HG02759 (cell line): ENCODE results near the gene MDK.

Experiments used
- ATAC-seq: cut with Tn5 transposase; IDR thresholded peaks from one replicate; pipeline ENCODE4 v1.9.1; 2021; ENCODE audit warnings: mild to moderate bottlenecking, moderate library complexity; ENCODE audit not compliant: unreplicated experiment

Gene MDK

GRCh38 chr11:46393231-46393616 is 11.8 kb downstream of the MDK start:
- ATAC-seq = no peak

- ATAC-seq = no peak
These were observed 12.3 kb downstream of the MDK start for GRCh38 chr11:46393759-46394158.

GRCh38 chr11:46397526-46397925 is 16.1 kb downstream of the MDK start:
- no peak for ATAC-seq

DNA sequence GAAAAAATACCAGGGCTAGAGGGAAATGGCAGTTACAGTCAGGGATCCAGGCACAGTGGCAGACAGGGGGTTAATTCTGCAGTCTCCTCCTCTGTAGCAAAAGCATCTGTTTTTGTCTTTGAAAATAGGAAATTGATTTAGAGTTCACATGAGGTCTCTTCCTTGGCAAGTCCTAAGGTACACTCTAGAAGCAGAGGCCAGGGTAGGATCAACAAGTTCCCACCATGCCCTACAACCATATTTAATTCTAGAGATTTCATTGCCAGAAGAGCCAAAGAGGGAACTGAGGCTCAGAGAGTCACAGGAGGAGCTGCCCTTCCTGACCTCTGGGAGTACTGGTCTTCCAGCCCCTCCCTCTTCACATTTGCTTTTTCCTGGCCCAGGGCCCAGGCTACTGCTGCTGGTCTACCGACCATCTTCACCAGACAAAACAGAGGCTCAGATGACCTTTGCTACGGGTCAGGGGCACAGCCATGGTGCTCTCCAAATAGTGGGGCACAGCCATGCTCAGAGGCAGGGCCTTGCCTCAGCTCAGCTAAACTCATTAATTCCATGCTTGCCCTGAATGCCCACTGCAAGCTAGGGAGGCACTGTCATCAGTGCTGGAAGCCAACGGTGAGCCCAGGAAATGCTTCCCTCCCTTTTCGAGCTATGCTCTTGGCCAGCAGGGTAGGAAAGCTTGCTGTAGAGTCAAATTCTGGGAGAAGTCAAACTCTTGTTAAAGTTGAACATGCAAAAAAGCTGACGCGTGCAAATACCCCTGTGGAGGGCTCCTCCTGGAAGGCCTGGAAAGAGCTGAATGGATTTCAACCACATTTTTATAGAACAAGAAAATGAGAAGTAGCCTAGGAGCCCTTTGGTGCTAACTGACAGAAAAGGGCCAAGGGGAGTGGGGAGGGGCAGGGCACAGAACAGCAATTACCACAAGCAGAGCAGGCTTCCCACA is 21.8 kb downstream of the MDK start:
- ATAC-seq = no peak

DNA sequence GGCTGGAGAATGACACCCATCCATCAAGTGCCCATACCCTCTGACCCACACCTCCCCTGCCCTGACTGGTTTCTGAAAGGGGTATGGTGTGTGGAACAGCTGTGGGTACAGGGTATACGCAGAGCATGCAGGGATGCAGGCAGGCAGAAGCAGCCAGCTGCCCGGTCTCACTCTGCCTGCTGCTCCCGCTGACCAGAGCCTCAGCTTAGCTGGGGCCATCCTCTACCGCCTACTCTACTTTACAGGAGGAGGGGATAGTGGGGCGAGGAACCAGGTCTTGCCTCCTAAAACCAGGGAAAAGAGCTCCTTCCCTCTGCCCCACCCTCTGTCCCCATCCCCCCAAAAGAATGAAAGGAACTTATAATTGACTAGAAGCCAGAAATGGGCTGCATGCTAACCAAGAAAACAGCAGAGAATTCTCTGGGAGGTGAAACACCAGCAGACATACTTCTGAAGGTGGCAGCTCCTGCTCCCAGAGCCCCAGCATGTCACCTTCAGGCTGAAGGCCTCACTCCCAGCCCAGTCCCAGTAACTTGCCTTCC is 23.1 kb downstream of the MDK start:
- ATAC-seq = no peak

- no peak for ATAC-seq
These were observed 26.2 kb downstream of the MDK start for GRCh38 chr11:46407635-46408034.

GRCh38 chr11:46408407-46408986 is 27.0 kb downstream of the MDK start:
- ATAC-seq = no peak

DNA sequence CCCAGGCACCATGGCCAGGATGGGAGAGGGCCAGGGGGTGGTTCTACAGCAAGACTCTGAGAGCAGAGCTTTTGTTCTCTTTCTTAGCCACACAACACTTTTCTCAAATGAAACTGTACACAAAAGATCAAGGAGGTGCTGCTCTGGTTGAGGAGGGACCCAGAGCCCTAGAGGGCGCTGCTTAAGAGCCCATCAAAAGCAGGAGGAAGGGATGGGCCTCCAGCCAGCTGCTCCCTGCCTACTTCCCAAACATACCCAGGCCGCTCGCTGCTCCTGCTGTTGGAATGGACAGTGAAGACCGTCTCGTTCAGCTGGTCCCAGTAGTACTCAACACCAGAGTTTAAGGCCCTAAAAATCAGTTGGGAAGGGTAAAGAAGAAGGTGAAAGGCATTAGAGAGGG is 28.6 kb downstream of the MDK start:
- no peak for ATAC-seq

DNA sequence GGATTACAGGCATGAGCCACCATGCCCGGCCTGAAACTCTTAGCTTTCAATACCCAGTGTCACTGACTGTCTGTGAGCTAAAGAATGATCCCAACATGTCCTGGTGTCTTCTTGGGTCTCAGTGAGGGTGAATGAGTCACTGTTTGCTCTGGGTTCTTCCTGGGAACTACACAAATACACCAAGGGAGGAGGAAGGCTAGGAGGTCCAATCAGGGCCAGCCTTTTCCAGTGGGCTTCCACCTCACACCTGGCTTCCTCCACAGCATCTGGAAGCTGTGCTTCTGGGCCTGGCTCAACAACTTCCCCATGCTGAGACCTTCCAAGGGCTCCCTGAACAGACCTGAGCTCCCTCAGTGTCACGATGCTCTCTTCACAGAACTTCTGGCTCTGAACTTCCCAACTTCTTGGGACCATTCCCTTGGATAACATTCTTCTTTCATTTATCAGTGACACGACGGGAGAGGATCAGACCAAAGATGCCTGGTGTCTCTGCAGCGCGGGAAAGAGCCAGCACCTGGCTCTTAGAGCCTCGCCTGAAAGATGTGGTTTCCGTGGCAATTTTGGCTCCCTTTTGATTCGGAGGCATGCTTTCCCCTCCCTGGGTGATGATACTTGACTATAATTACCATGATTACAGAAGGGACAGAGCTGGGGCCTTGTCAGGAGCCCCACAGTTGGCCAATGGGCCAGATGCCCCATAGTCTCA is 32.4 kb downstream of the MDK start:
- ATAC-seq = no peak

DNA sequence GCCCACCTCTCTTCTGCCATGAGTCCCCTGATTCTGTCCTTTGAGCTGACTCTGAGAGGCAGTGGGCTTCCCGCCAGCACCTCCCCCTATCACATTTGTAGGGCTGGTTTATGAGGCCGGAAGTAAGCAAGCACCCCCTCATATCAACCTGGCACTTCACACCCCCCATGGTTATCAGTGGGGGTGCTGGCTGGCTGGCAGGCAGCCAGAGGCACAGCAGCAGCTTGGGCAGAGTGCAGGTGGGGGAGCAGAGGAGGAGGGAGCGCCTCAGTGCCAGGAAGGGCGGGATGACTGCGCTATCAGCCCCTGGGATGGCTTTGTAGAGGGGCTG is 33.0 kb downstream of the MDK start:
- ATAC-seq = no peak

DNA sequence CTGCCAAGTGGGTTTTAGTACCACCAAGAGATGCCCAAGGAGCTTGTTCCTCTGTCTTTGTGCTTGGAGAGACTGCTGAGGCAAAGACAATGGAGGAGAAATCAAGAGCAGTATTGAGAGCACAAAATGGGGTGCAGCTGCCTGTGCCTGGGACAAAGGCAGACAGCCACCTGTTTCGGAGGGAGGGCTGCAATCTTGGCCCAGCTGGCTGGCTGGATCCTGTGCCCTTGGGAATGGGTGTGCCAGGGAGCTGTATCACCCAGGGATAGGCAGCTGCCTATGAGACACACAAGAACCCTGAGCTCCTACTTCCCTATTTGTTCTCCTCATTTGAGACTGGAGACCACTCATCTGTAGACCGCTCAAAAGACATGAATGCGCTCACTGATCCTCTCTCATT is 33.4 kb downstream of the MDK start:
- no peak for ATAC-seq

GRCh38 chr11:46417711-46418110 is 36.2 kb downstream of the MDK start:
- ATAC-seq = no peak

GRCh38 chr11:46418751-46419150 is 37.3 kb downstream of the MDK start:
- ATAC-seq = no peak

DNA sequence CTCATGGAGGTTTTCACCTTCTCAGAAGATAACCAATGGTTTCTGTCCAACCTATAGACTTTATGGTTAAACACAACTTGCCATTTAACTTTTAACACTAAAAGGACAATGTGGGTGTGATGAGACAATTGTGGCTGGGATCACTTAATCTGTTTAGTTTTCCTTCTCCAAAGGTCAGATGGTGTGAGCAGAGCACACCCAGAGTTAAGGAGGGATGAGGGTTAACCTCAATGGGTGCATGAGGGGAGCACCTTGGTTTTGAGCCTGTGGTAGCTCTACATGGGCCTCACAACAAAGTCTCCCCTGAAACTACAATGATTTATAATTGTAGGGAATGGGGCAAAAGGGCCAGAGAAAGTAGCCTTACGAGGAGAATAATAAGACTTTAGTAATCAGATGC is 39.0 kb downstream of the MDK start:
- ATAC-seq = no peak

DNA sequence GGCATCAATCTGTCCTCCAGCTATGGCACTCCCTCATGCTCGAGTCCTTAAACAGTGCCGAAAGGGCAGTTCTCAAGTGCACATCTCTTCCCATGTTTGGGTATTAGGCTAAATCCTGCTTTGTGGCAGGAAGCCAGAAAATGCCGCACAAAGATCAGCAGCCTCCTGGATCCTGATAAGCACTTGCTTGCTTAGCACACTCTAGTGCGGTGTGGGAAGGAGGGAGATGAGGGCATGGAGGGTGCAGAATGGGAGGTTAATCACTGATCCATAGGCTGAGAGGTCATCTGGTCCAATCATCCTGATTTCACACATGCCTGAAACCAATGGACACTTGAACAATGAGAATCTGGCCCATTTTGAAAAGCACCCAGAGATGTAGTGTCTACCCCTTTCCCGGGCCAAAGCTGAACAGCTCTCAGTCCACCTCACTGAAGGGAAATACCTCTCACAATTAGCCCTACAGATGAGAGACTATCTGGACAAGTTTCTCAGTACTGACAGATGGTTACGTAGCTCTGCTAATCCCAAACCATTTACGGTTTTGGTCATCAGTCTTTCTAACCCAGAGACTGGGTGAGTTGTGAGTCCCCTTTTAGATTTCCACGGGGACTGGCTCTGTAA is 39.9 kb downstream of the MDK start:
- no peak for ATAC-seq

DNA sequence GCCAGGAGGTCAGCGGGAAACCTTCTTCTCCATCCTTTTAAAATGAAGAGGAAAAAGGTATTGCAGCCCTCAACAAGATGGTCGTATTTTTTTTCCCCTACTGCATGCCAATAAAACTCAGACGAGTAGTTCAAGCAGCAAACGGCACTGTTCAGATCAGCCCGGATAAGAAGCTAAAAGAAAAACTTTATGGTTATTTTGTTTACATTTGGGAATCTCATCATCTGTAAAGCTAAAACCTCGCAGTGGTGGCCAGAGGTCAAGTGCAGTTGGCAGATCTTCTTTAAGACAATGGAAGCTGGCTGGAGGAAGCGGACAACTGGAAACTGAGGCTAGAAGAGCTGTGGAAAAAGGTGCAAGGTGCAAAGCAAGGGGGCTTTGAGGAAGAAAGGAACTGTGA is 41.1 kb downstream of the MDK start:
- no peak for ATAC-seq

GRCh38 chr11:46426233-46426991 is 44.9 kb downstream of the MDK start:
- ATAC-seq = no peak

- ATAC-seq = no peak
These were observed 45.9 kb downstream of the MDK start for GRCh38 chr11:46427364-46427763.

- ATAC-seq = no peak
These were observed 48.2 kb downstream of the MDK start for GRCh38 chr11:46429717-46430116.

GRCh38 chr11:46431211-46431610 is 49.7 kb downstream of the MDK start:
- ATAC-seq = no peak
